ENCODE data around the gene THSD4.

THSD4 gene

DNA sequence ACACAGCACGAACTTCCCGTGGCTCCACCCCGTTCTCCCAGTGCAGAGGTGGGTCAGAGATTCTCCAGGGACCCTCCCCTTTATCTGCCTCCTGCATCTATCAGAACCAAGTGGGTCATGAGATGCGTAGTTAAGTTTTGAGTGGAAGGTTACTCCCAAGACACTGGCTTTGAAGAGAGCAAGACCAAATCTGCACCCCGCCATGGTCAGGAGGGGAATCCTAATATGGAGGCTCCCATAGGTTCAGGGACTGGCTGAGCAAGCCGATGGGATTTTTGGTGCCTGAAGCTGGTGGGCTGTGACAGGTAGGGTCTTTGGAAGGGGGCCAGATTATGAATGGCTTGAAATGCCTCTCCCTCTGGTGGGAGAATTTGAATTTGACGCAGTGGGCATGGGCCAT lies 488.1 kb downstream of the THSD4 start:
- no peak for DNase-seq

GRCh38 chr15:71607383-71607782 lies 492.1 kb downstream of the THSD4 start:
- no peak for DNase-seq

GRCh38 chr15:71610728-71611552 lies 495.7 kb downstream of the THSD4 start:
- no peak for DNase-seq

DNA sequence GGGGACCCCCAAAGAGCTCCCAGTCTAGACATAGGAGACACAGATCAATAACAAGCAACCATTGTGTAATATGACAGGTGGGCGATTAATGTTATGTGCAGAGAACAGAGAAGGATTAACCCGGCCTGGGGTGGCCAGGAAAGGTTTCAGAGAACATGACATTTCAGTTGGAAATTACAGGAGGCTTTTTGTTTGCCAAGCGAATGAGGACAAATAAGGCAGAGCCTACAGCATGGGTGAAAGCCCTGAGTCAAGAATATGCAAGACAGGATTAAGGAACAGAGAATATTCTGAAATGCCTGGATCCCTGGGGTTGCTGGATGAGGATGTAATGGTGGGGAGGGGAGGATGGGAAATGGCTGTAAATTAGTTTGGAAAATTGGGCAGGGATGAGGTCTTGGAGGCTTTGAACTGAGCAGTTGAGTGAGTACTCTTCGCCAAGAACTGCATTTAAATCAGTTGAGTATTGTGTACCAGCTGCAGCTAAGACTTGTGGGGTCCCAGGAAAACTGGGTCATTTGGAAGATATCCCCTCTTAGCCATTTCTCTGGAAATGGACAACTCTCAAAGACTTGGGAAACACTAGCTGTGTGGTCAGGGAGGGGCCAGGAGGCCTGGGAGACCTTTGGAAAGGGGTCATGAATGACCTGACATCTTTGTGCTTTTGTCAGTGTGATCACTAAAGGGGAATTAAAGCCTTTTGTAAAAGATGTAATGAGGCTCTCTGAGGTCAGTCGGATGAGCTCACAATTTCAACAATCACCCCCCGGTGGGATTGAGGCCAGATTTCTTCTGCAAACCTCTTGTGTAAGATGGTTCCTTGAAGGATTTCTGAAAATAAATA lies 496.5 kb downstream of the THSD4 start:
- no peak for DNase-seq

DNA sequence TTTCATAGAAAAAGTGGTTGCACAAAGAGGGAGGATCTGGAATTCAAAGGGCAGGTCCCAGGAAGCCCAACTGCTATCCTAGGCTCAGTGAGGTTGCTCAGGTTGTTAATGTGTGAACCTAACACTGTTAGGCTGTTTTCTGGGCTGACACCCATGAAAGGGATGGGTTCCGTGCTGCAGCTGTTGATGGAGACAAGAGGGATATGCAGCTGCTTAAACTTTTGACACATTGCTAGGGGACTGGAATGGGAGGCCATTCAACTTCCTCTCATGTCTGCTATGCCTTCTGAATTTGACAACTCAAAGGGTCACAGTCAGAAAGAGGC lies 497.1 kb downstream of the THSD4 start:
- no peak for DNase-seq

GRCh38 chr15:71612869-71613268 lies 497.6 kb downstream of the THSD4 start:
- no peak for DNase-seq

DNA sequence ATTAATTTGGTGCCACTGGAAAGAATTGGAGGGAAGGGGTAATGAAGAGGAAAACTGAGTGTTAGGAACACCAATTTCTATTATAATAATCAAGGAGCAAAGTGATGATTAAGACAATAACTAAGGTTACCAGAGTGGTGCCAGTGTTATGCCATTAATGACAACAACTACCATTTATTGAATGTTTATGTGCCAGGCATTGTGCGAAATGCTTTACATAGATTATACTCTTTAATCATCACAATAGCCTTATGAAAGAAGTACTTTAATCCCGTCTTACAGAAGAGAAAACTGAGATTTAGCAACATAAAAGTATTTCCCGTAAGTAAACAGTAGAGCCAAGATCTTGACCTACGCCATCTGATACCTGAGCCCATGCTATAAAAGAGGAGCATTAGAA lies 507.8 kb downstream of the THSD4 start:
- DNase-seq: no peak

- no peak for DNase-seq
Measured at GRCh38 chr15:71626596-71627088, 511.4 kb downstream of the THSD4 start.

DNA sequence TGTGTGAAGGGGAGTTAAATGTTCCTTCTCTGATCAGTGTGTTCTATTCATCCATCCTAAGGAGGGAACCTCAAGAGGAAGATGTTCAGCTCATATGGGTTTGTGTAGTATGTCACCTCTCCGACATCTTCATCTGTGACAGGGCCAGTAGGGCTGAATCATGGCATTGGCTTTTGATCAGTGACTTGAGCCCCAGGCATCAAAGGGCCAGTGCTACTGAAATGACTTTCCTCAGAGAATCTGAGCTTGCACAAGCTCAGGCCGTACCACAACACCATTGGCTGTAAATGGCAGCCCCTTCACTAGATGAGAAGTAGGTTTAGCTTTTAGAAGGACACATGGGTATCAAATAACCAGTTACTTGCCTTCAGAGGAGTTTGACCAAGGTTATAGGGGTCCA lies 511.9 kb downstream of the THSD4 start:
- DNase-seq: no peak

- DNase-seq: no peak
Measured at GRCh38 chr15:71627604-71628003, 512.3 kb downstream of the THSD4 start.

DNA sequence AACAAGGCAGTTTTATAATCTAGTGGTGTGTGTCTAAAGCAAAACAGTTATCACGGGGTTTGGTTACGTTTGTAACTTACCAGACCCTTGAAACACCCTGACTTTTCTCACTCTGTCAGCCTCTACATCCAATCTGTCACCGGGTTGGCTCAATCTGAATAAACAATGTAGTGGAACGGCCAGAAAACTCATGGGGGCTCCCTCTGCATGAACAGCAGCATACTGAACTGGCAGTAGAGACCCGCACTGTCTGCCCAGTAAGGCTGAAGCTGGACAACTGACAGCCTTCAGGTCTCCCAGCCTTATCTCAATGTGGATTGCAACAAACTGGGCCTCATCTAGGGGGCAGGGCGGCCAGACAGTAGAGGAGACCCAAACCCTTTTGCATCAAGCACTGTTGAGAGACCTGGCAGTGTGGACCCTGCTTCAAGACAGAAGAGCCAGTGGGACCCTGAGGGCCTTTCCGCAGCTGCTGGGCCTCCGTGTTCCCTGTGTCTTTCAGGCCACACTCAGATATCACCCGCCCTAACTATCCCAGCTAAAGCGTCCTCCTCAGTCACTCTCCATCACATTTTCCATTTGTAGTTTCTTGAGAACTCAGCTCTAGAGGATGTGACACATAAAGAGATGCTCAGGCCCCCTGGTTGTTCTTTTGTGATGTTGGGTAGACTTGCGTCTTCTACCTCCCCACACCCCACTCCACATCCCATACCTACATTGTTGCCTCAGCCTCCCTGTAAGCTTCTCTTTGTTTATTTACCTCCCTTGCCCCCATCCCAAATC lies 513.9 kb downstream of the THSD4 start:
- no peak for DNase-seq

GRCh38 chr15:71629781-71630474 lies 514.7 kb downstream of the THSD4 start:
- no peak for DNase-seq

GRCh38 chr15:71630475-71630809 lies 515.2 kb downstream of the THSD4 start:
- DNase-seq: no peak

GRCh38 chr15:71632576-71633195 lies 517.4 kb downstream of the THSD4 start:
- DNase-seq: no peak

DNA sequence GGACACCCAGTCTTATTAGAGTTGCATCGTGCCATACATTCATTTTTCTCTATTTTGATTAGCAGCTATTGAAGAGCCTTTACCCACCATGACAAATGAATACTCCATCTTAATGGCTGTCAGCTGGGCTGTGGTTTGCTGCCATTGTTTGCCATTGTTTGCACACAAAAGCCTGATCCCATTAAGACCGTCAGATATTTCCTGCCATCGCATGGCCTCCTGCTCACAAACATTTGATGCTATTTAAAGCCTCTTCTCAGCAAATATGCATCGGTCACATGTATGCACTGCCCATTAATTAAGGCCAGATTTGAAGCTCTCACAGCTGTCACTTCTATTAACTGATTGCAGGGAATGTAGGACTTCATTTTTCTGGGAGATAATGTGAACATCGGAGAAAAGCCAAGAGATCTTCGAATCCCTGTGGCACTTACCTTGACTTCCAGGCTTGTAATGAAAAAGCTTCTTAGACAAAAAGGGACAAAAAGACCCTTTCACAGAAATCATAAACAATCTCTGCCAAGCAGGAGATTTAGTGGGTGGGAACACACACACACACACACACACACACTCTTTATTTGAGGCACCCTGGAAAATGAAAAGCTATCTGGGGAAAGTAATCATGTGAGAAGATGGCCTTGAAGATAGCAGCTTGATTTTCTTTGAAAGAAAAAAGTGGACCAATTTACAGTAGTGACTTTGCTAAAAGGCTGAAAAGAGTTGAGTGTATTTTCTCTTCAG lies 519.7 kb downstream of the THSD4 start:
- DNase-seq: peak; percentile 29

DNA sequence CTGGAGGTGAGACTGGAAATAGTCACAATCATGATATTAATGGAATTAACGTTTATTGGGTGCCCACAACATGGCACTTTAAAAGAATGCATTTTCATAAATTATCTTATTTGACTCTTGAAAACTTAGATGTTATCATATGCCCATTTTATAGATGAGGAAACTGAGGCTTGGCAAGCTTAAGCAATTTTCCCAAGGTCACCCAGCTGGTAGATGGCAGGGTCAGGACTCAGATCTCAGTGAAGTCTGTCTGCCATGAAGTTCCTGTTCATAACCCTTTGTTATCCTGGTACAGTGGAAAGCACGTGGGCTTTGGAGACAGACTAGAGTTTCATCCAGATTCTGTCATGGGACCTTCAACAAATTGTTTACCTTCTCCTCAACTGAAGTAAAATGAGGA lies 520.5 kb downstream of the THSD4 start:
- no peak for DNase-seq

- DNase-seq: no peak
Measured at GRCh38 chr15:71638876-71639275, 523.6 kb downstream of the THSD4 start.

DNA sequence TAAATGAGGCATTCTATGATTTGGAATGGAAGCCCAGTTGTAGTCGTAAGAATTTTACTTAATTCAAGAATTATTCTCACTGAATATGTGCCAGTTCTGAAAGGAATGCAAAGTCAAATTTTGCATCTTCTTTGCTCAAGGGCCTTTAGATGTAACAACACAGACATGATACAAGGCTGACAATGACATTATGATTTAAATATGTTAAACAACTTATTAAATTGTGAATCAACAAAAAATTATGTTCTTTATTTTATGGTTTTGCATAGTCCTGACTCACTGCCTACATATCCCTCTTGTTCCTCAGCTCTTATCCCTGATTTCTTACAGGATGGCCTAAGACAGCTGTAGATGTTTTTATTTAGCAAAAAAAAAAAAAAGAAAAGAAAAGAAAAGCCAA lies 524.2 kb downstream of the THSD4 start:
- DNase-seq: no peak

DNA sequence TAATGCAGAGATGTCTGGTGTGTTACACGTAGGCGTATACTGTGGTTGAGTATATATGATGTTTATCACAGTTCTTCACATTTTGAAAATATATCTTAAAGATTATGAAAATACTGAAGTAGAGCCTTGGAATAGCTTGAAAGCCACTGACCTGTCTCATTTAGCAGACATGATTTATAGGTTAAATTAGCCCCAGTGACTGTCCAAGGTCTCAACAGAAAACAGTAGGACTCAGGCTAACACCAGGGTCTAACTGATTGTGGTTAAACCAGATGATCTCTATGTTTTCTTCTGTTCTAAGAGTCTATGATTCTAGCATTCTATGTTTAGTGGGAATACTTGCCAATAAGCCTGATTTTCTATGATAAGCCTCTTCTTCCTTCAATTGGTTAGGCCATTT lies 528.6 kb downstream of the THSD4 start:
- DNase-seq: no peak

GRCh38 chr15:71646767-71647486 lies 531.7 kb downstream of the THSD4 start:
- DNase-seq: no peak

GRCh38 chr15:71647487-71647808 lies 532.2 kb downstream of the THSD4 start:
- no peak for DNase-seq
